CD4-positive, alpha-beta T cell treated with Interleukin-1 beta for 1 hour (primary cell): ENCODE measurements around the gene SOD3.

Experiments used
- DNase-seq, 2 donors: peaks; one replicate each; pipeline ENCODE4 v3.0.0-alpha.2; 2020 to 2022

Gene SOD3

DNA sequence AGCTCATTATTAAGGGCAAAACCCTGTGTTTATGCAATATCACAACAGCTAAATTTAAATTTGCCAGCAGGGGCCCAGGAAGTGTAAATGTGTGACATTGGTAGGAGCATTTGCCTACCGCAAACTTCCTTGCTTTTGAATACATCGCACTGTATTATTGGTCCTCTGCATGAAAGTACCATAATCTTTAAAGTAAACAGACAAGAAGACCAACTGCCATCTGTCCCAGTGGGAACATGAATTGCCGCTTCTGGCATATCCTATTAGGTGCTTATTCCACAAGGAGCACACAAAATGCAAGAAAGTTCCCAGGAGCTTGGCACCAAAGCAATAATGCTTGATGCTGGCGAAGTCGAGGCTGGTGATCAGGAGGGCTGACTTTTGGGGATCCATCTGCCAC is 51.3 kb downstream of the SOD3 start:
- no peak for DNase-seq

DNA sequence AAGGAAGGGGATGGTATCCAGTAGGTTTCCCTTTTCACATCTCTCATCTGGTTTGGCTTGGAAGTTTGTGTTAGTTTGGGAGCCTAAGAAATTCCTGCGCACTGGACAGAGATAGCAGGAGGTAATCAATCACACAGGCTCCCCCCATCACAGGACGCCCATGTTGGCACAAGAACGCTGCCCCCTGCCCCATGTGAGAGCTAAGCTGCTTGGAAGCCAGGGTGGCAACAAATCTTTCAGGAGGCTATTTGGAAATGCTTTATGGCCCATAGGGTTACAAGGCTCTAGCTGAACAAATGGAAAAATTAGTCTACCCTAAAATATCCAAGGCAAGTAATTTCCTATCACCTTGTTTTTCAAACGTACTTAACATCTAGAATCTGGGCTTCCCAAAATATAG is 54.0 kb downstream of the SOD3 start:
- DNase-seq: no peak

DNA sequence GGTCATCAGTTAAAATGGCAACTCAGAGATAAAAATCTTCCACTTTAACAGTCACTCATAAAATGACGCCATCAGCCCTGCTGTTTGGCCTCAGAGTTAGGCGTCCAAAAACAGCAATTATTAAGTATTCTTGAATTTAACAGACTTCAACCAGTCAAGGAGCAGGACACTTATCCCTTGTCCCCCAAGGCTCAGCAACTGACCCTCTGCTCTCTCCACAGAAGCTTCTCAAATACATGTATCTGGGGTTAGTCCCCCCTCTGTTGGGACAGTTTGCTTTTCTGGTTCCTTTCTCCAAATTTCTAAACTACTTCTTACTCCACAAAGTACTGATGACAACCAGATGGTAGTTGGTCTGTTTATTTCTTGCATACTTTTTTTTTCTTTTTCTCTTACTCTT is 54.4 kb downstream of the SOD3 start:
- no peak for DNase-seq
